CD4-positive, alpha-beta T cell treated with Interleukin-6 for 4 hours (primary cell): ENCODE data around the gene BANP.
"Not testable (repeated sequence)": the region's sequence is repeated elsewhere in the genome, so short reads cannot be mapped to it uniquely, and the experiment has no call there.

Experiments used
- DNase-seq: peaks from one replicate; pipeline ENCODE4 v3.0.0-alpha.2; 2020; ENCODE audit warnings: mixed read lengths

The BANP gene

GRCh38 chr16:88105574-88106140, 154.4 kb downstream of the BANP start:
- DNase-seq, result not testable (repeated sequence)

- DNase-seq, result not testable (repeated sequence)
Observed at GRCh38 chr16:88106566-88106965, 155.3 kb downstream of the BANP start.

- DNase-seq, result no peak
Observed at GRCh38 chr16:88108762-88109161, 157.5 kb downstream of the BANP start.

- not testable (repeated sequence) for DNase-seq
Observed at GRCh38 chr16:88109726-88110621, 158.7 kb downstream of the BANP start.

- DNase-seq, result not testable (repeated sequence)
Observed at GRCh38 chr16:88110875-88111494, 159.8 kb downstream of the BANP start.

GRCh38 chr16:88111976-88112375, 160.7 kb downstream of the BANP start:
- not testable (repeated sequence) for DNase-seq

- DNase-seq, result no peak
Observed at GRCh38 chr16:88113545-88114045, 162.4 kb downstream of the BANP start.

- DNase-seq, result not testable (repeated sequence)
Observed at GRCh38 chr16:88114541-88115228, 163.5 kb downstream of the BANP start.

- no peak for DNase-seq
Observed at GRCh38 chr16:88116121-88116520, 164.9 kb downstream of the BANP start.

GRCh38 chr16:88117476-88117868, 166.2 kb downstream of the BANP start:
- no peak for DNase-seq

GRCh38 chr16:88118376-88118775, 167.1 kb downstream of the BANP start:
- DNase-seq, result no peak

- not testable (repeated sequence) for DNase-seq
Observed at GRCh38 chr16:88118852-88119741, 167.9 kb downstream of the BANP start.

- not testable (repeated sequence) for DNase-seq
Observed at GRCh38 chr16:88119881-88120751, 168.9 kb downstream of the BANP start.

- DNase-seq, result no peak
Observed at GRCh38 chr16:88120812-88121211, 169.6 kb downstream of the BANP start.

GRCh38 chr16:88121391-88121790, 170.2 kb downstream of the BANP start:
- not testable (repeated sequence) for DNase-seq

GRCh38 chr16:88121886-88122580, 170.8 kb downstream of the BANP start:
- DNase-seq, result no peak
